Gastrocnemius medialis (tissue), 4 donors: ENCODE results near the gene CLSTN2. TPM values are rescaled to one million over a fixed set of nuclear protein-coding genes. Genes with fewer than 3 reads are reported as not detected.

Experiments used
- ATAC-seq, 2 donors: fragments of 150-250 bp; one replicate each; pipeline ENCODE4 v1.9.1; 2016
- DNase-seq, 2 donors: peaks; one replicate each; pipeline ENCODE4 v3.0.0-alpha.2; 2019
- H3K27ac ChIP-seq, 4 donors: fragments of 200-600 bp; sonication (generic); 1 replicate in 1 of 4; 2 replicates in 3 of 4; pipeline ENCODE4 v1.5.1; 2016 to 2018; ENCODE audit warnings: mild to moderate bottlenecking in 2 of 4, moderate library complexity in 1 of 4
- H3K27me3 ChIP-seq, 3 donors: fragments of 200-600 bp; sonication (generic) in 2 of 3; 1 replicate in 1 of 3; 2 replicates in 2 of 3; pipeline versions ENCODE4 v1.5.1 to v1.6.0; 2016 to 2019; ENCODE audit warnings: mild to moderate bottlenecking in 1 of 3, moderate library complexity in 1 of 3
- H3K36me3 ChIP-seq, 2 donors: fragments of 200-600 bp; sonication (generic) in 1 of 2; one replicate each; pipeline ENCODE4 v1.5.1; 2017 to 2018
- H3K4me1 ChIP-seq, 2 donors: fragments of 200-600 bp; sonication (generic) in 1 of 2; one replicate each; pipeline ENCODE4 v1.5.1; 2016 to 2017; ENCODE audit warnings: mild to moderate bottlenecking in 2 of 2
- H3K4me3 ChIP-seq, 4 donors: fragments of 200-600 bp; sonication (generic) in 3 of 4; 1 replicate in 1 of 4; 2 replicates in 3 of 4; pipeline ENCODE4 v1.5.1; 2016 to 2019; ENCODE audit warnings: mild to moderate bottlenecking in 2 of 4
- H3K9me3 ChIP-seq, 3 donors: fragments of 200-600 bp; sonication (generic) in 2 of 3; 1 replicate in 1 of 3; 2 replicates in 2 of 3; pipeline ENCODE4 v1.5.1; 2016 to 2019
- CTCF ChIP-seq, 5 experiments: fragments of 450-650 bp in 3 of 5; fragments of 200-600 bp in 2 of 5; sonication (generic) in 2 of 5; IDR thresholded peaks in 4 of 5; conservative IDR thresholded peaks in 1 of 5; 1 replicate in 4 of 5; 2 replicates in 1 of 5; pipeline ENCODE4 v1.5.1; 2016 to 2019; ENCODE audit warnings: antibody characterized with exemption in 5 of 5, mild to moderate bottlenecking in 3 of 5, moderate library complexity in 3 of 5
- POLR2A ChIP-seq, 2 donors: fragments of 450-650 bp; IDR thresholded peaks; one replicate each; pipeline ENCODE4 v1.6.1; 2017; ENCODE audit warnings: antibody characterized with exemption in 2 of 2, mild to moderate bottlenecking in 2 of 2, moderate library complexity in 2 of 2
- in situ Hi-C, 4 donors: fragments of 200-750 bp; cut with MboI; loops; one replicate each; pipeline versions ENCODE4 v1.15.0 to v1.8.0; 2017; ENCODE audit warnings: low sequenced_read_pairs in 4 of 4
- intact Hi-C: fragments of 100-400 bp; cut with DNase I; formaldehyde crosslinking; loops from one replicate; pipeline ENCODE4 v1.15.1; 2023; ENCODE audit warnings: low total_unique reads
- total RNA-seq, 4 donors: library from RNA; depleted of rRNA; stranded (reverse); fragments of >200 nt; gene quantifications; one replicate each; pipeline versions ENCODE4 v1.1.0 to v1.2.3, GENCODE V29; 2016

CLSTN2 gene
- total RNA-seq, 4 donors from 2014 or later = 1.1 to 4.9 (median 4.0) TPM

GRCh38 chr3:140403608-140404007 is 468.6 kb downstream of the CLSTN2 start:
- no peak for TF ChIP-seq CTCF (IDR thresholded peaks at IDR 0.05 in 4 of 5, conservative IDR thresholded peaks at IDR 0.05 in 1 of 5)
- TF ChIP-seq POLR2A (IDR thresholded peaks at IDR 0.05) = no peak
- ATAC-seq = no peak

DNA sequence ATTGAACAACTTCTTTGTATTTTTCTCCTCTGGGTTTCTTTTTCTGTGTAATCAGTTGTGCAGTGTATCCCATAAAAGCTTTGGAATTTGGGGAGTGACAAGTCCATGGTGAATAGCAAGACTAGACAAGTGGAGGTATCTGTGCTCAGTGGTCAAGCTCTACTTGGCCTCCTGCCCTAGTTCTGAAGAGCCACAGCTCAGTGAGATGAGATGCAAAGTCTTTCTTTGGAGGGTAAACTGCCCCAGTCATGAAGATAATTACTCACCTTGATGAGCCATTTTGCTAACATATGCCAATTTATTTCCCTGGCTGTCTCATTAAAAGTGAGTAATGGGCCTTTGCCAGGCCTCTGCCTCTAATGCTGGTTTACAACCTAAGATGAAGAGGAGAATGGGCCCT is 471.7 kb downstream of the CLSTN2 start:
- in situ Hi-C loops (no loop called here), intact Hi-C loops (no loop called here)
- no peak for DNase-seq
- Histone ChIP-seq H3K9me3 (no peaks in the 10 kb centered on the region), H3K36me3 (no peaks in the 10 kb centered on the region), H3K4me3 (no peak overlapping the region), H3K4me1 (no peaks in the 10 kb centered on the region), H3K27ac (no peak overlapping the region), H3K27me3 (no peaks in the 10 kb centered on the region)
- no peak for TF ChIP-seq CTCF (IDR thresholded peaks at IDR 0.05 in 4 of 5, conservative IDR thresholded peaks at IDR 0.05 in 1 of 5)
- no peak for TF ChIP-seq POLR2A (IDR thresholded peaks at IDR 0.05)
- no peak for ATAC-seq

More at GRCh38 chr3:140403608-140404007, 468.6 kb downstream of the CLSTN2 start:
- Histone ChIP-seq H3K27ac (no peak overlapping the region), H3K4me1 (no peaks in the 10 kb centered on the region), H3K4me3 (no peak overlapping the region), H3K9me3 (no peaks in the 10 kb centered on the region), H3K36me3 (no peaks in the 10 kb centered on the region), H3K27me3 (no peaks in the 10 kb centered on the region)
- in situ Hi-C loops (no loop called here), intact Hi-C loops (no loop called here)
- no peak for DNase-seq

GRCh38 chr3:140408252-140408651 is 473.3 kb downstream of the CLSTN2 start:
- ATAC-seq (no peak), DNase-seq (no peak)
- H3K27me3 ChIP-seq = no peaks in the 10 kb centered on the region
- no peaks in the 10 kb centered on the region for H3K36me3 ChIP-seq
- H3K27ac ChIP-seq = no peak overlapping the region
- H3K4me3 ChIP-seq = no peak overlapping the region
- TF ChIP-seq CTCF (IDR thresholded peaks at IDR 0.05 in 4 of 5, conservative IDR thresholded peaks at IDR 0.05 in 1 of 5) = no peak
- TF ChIP-seq POLR2A (IDR thresholded peaks at IDR 0.05) = no peak
- intact Hi-C loops = no loop called here
- no peaks in the 10 kb centered on the region for H3K4me1 ChIP-seq
- no peaks in the 10 kb centered on the region for H3K9me3 ChIP-seq
- in situ Hi-C loops = no loop called here

DNA sequence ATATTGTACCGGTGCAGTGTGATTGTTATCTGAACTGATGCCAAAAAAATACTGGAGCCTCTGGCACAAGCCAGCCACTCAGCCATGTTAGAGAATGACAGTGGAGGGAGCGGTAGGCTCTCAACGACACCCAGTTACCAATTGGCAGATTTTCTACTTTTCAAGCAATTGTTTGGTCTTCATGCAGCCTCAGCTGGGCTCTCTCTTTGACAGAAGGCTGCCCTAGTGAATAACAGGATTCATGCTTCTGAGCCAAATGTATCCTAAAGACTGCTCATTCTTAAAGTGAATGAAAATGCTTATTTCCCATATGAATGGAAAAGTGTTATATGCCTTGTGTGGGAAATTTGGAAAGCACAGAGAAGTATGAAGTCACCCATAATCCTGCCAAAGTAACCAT is 481.7 kb downstream of the CLSTN2 start:
- intact Hi-C loops = no loop called here
- TF ChIP-seq CTCF (IDR thresholded peaks at IDR 0.05 in 4 of 5, conservative IDR thresholded peaks at IDR 0.05 in 1 of 5) = no peak
- no peak for TF ChIP-seq POLR2A (IDR thresholded peaks at IDR 0.05)

More for the DNA sequence above, 481.7 kb downstream of the CLSTN2 start:
- ATAC-seq = no peak
- Histone ChIP-seq H3K27ac (no peak overlapping the region), H3K9me3 (no peaks in the 10 kb centered on the region), H3K4me3 (no peak overlapping the region), H3K27me3 (no peaks in the 10 kb centered on the region), H3K36me3 (no peaks in the 10 kb centered on the region), H3K4me1 (no peaks in the 10 kb centered on the region)
- DNase-seq = no peak
- in situ Hi-C loops = no loop called here
